Lower lobe of right lung (tissue), 2 donors: ENCODE measurements around the gene PMS2. TPM values are rescaled to one million over a fixed set of nuclear protein-coding genes. Genes with fewer than 3 reads are reported as not detected.
A peak's percentile ranks its signal among the peaks of the same experiment; 100 is the strongest.

Experiments used
- ATAC-seq, 2 donors: fragments of 200-7000 bp; cut with Tn5 transposase; one replicate each; pipeline ENCODE4 v1.9.1; 2020 to 2022; ENCODE audit warnings: mild to moderate bottlenecking in 2 of 2, moderate library complexity in 2 of 2
- DNase-seq: peaks from one replicate; pipeline ENCODE4 v3.0.0-alpha.2; 2020
- H3K27ac ChIP-seq: fragments of 200-600 bp; one replicate; pipeline ENCODE4 v1.8.0; 2022
- H3K27me3 ChIP-seq: fragments of 200-600 bp; one replicate; pipeline ENCODE4 v1.8.0; 2022; ENCODE audit warnings: low read depth
- H3K36me3 ChIP-seq: fragments of 200-600 bp; one replicate; pipeline ENCODE4 v1.8.0; 2022; ENCODE audit warnings: mild to moderate bottlenecking
- H3K4me1 ChIP-seq: fragments of 200-600 bp; one replicate; pipeline ENCODE4 v1.8.0; 2022
- H3K4me3 ChIP-seq: fragments of 200-600 bp; one replicate; pipeline ENCODE4 v1.8.0; 2022; ENCODE audit warnings: mild to moderate bottlenecking
- H3K9me3 ChIP-seq: fragments of 200-600 bp; one replicate; pipeline ENCODE4 v1.8.0; 2022
- CTCF ChIP-seq: fragments of 200-600 bp; IDR thresholded peaks from one replicate; pipeline ENCODE4 v1.8.0; 2022; ENCODE audit warnings: antibody characterized with exemption, mild to moderate bottlenecking
- intact Hi-C: fragments of 100-400 bp; cut with DNase I; formaldehyde crosslinking; loops from one replicate; pipeline ENCODE4 v1.11.0; 2022
- total RNA-seq: library from RNA; stranded (reverse); fragmentation: NEBNext Ultra II Directional; extraction: Animal tissue kit (Norgen Biotek cat#: 25700); gene quantifications from one replicate; pipeline ENCODE4 v1.2.1, GENCODE V29; 2021
- donor health status: DM: no; HTN: yes; CAD: no; lungs with severe emphysema.

The PMS2 gene
- total RNA-seq, 1 donor from 2014 or later, result 10.1 TPM

GRCh38 chr7:6028563-6028962, 19.7 kb upstream of the PMS2 start:
- no peak overlapping the region for H3K27ac ChIP-seq
- no peak for DNase-seq
- no peaks in the 10 kb centered on the region for H3K27me3 ChIP-seq
- H3K36me3 ChIP-seq, result peaks cover 98% of the 10 kb centered on the region
- intact Hi-C loops, result no loop called here
- no peak for ATAC-seq
- peaks cover 10% of the 10 kb centered on the region for H3K4me1 ChIP-seq
- no peak for TF ChIP-seq CTCF
- H3K4me3 ChIP-seq, result no peak overlapping the region
- H3K9me3 ChIP-seq, result no peaks in the 10 kb centered on the region

GRCh38 chr7:6027806-6028365, 19.0 kb upstream of the PMS2 start:
- Histone ChIP-seq H3K36me3 (peaks cover 98% of the 10 kb centered on the region), H3K4me3 (no peak overlapping the region), H3K9me3 (no peaks in the 10 kb centered on the region), H3K4me1 (peaks cover 10% of the 10 kb centered on the region), H3K27me3 (no peaks in the 10 kb centered on the region), H3K27ac (peak overlapping the region; percentile 77)
- ATAC-seq (no peak), DNase-seq (no peak)
- TF ChIP-seq CTCF, result no peak
- intact Hi-C loops, result no loop called here

- peaks cover 10% of the 10 kb centered on the region for H3K4me1 ChIP-seq
- peaks cover 100% of the 10 kb centered on the region for H3K36me3 ChIP-seq
- intact Hi-C loops, result no loop called here
- H3K27ac ChIP-seq, result peak overlapping the region; percentile 77
- DNase-seq (no peak), ATAC-seq (peak; percentile 79 to 80)
- H3K27me3 ChIP-seq, result no peaks in the 10 kb centered on the region
- H3K4me3 ChIP-seq, result peak overlapping the region; percentile 43
- H3K9me3 ChIP-seq, result no peaks in the 10 kb centered on the region
- no peak for TF ChIP-seq CTCF
These were observed 18.0 kb upstream of the PMS2 start for GRCh38 chr7:6026820-6027311.

- peaks cover 10% of the 10 kb centered on the region for H3K4me1 ChIP-seq
- ATAC-seq (peak; percentile 91), DNase-seq (peak; percentile 85)
- TF ChIP-seq CTCF, result peak; percentile 38
- H3K9me3 ChIP-seq, result no peaks in the 10 kb centered on the region
- H3K27me3 ChIP-seq, result no peaks in the 10 kb centered on the region
- peak overlapping the region; percentile 43 for H3K4me3 ChIP-seq
- intact Hi-C loops, result no loop called here
- H3K27ac ChIP-seq, result peak overlapping the region; percentile 77
- H3K36me3 ChIP-seq, result peaks cover 100% of the 10 kb centered on the region
These were observed 17.4 kb upstream of the PMS2 start for GRCh38 chr7:6026011-6026819.

- peaks cover 100% of the 10 kb centered on the region for H3K36me3 ChIP-seq
- H3K4me1 ChIP-seq, result peaks cover 10% of the 10 kb centered on the region
- no peak for DNase-seq
- no peak overlapping the region for H3K27ac ChIP-seq
- no peak for TF ChIP-seq CTCF
- no peaks in the 10 kb centered on the region for H3K9me3 ChIP-seq
- no peaks in the 10 kb centered on the region for H3K27me3 ChIP-seq
- no peak overlapping the region for H3K4me3 ChIP-seq
- intact Hi-C loops, result no loop called here
- ATAC-seq, result no peak
These were observed 15.2 kb upstream of the PMS2 start for GRCh38 chr7:6023974-6024435.
